SW480 (cell line): ENCODE data around the gene C1orf159.
"Not testable (repeated sequence)": the region's sequence is repeated elsewhere in the genome, so short reads cannot be mapped to it uniquely, and the experiment has no call there.

Source experiments
- DNase-seq: peaks from one replicate; pipeline ENCODE4 v3.0.0-alpha.2; 2016; ENCODE audit warnings: low spot score

The C1orf159 gene

GRCh38 chr1:1081311-1082238 lies 34.3 kb downstream of the C1orf159 start:
- DNase-seq, result no peak

- DNase-seq, result no peak
Observed at GRCh38 chr1:1080951-1081310, 35.0 kb downstream of the C1orf159 start.

GRCh38 chr1:1080122-1080757 lies 35.6 kb downstream of the C1orf159 start:
- DNase-seq, result peak; percentile 83

GRCh38 chr1:1079408-1080121 lies 36.3 kb downstream of the C1orf159 start:
- DNase-seq, result peak; percentile 93

GRCh38 chr1:1077396-1077795 lies 38.5 kb downstream of the C1orf159 start:
- DNase-seq, result not testable (repeated sequence)

GRCh38 chr1:1075148-1075935 lies 40.5 kb downstream of the C1orf159 start:
- DNase-seq, result no peak

- no peak for DNase-seq
Observed at GRCh38 chr1:1074631-1075147, 41.2 kb downstream of the C1orf159 start.

GRCh38 chr1:1073743-1074587 lies 41.9 kb downstream of the C1orf159 start, which contains the start of gene RNF223:
Gene RNF223, minus strand, starts transcription at chr1:1074306. Its CDS starts 1,740 bp downstream, at chr1:1072566.
- DNase-seq, result peak; percentile 86

- DNase-seq, result no peak
Observed at GRCh38 chr1:1072849-1073742, 42.8 kb downstream of the C1orf159 start.

- no peak for DNase-seq
Observed at GRCh38 chr1:1072299-1072848, 43.5 kb downstream of the C1orf159 start.

GRCh38 chr1:1071486-1072298 lies 44.2 kb downstream of the C1orf159 start:
- no peak for DNase-seq

- DNase-seq, result no peak
Observed at GRCh38 chr1:1069711-1070676, 45.9 kb downstream of the C1orf159 start.

- DNase-seq, result peak; percentile 92
Observed at GRCh38 chr1:1069056-1069710, 46.7 kb downstream of the C1orf159 start.

GRCh38 chr1:1068517-1069055 lies 47.3 kb downstream of the C1orf159 start:
- peak; percentile 75 for DNase-seq

- DNase-seq, result peak; percentile 61
Observed at GRCh38 chr1:1067860-1068516, 47.9 kb downstream of the C1orf159 start.
